SKM-1 (cell line): ENCODE measurements around the gene ITGA11.

Source experiments
- DNase-seq: peaks from one replicate; lab custom pipeline; 2025; ENCODE audit not compliant: unreplicated experiment; lab: John Stamatoyannopoulos, UW

ITGA11 gene

GRCh38 chr15:68315035-68315434 lies 116.9 kb downstream of the ITGA11 start:
- no peak for DNase-seq

GRCh38 chr15:68314563-68314962 lies 117.4 kb downstream of the ITGA11 start:
- no peak for DNase-seq

DNA sequence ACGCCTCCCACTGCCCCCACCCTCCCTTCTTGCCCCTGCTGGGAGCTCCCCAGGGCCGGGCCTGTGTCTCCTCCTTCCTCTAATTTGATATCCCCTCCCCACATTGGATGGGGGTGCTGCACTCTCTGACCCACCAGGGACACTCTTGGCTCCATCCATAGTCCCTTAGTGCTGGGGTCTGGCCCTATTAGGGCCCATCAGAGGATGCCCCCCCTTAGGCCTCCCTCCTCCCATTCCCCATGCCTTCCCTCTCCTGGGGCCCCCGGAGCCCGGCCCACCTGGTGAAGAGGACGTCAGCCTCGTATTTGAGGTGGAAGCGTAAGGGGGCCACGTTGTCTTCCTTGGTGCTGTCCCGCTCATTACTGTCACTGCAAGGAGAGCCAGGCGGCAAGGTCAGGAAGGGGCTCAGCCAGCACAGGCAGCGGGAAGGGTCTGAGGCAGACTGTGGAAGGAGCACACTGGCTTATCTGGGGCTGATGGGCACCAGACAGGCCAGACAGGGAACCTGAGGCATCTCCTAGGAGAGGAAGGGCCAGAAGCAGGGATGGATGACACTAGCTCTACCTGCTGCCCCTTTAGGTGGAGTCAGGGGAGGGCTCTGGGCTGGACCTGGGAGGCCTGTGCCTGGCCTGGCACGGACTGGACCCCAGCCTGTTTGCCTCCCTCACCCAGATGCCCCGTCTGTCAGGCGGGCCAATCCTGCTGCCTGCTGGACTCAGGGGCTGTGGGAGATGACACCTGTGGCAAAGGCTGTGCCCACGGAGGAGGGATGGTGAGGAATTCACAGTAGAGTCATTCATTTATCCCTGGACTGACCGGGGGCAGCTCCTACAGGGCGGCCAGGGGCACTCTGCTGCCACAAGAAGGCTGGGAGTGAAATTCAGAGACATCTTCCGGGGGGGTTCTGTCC lies 118.2 kb downstream of the ITGA11 start:
- no peak for DNase-seq

- DNase-seq: no peak
Measured at GRCh38 chr15:68312701-68313204, 119.2 kb downstream of the ITGA11 start.

GRCh38 chr15:68311859-68312557 lies 120.0 kb downstream of the ITGA11 start:
- no peak for DNase-seq

- no peak for DNase-seq
Measured at GRCh38 chr15:68311464-68311835, 120.5 kb downstream of the ITGA11 start.

DNA sequence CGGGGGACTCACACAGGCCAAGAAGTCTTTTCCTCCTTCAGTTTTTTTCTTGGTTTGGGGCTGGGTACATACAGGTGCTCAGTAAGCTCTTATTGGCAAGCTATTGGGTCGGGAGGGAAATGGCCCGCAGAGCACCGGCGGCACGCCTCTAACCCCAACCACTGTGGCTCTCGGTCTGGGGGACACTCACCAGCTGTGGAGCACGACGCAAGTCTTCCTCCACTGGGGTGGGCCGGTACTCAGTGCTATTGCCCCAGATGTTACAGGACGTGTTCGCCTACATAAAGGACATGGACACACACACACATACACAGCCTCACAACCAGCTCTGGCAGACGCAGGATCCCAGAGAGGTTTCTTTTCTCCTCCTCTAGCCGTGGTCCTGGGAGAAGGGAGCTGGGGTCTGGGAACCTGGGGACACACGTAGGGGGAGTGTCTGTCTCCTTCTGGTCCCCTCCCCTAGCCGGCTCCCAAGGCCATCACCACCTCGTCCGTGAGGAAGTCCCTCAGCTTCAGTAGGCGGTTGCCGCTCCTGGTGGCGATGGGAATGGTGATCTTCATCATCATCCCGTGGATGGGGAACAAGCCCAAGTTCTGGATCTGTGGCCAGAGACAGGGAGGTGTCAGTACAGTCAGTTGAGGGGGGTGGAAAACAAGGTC lies 121.0 kb downstream of the ITGA11 start:
- no peak for DNase-seq

- no peak for DNase-seq
Measured at GRCh38 chr15:68310178-68310803, 121.7 kb downstream of the ITGA11 start.

DNA sequence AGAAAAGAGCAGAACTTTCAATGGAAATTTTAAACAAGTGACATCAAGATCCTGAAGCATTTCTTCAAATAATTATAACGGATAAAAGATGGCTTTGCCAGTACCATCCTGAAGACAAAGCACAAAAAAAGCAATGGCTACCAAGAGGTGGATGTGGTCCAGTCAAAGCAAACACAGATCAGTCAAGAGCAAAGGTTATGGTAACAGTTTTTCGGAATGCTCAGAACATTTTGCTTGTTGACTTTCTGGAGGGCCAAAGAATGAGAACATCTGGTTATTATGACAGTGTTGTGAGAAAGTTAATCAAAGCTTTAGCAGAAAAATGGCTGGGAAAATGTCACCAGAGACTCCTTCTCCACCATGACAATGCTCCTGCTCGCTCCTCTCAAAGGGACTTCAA lies 122.9 kb downstream of the ITGA11 start:
- no peak for DNase-seq

DNA sequence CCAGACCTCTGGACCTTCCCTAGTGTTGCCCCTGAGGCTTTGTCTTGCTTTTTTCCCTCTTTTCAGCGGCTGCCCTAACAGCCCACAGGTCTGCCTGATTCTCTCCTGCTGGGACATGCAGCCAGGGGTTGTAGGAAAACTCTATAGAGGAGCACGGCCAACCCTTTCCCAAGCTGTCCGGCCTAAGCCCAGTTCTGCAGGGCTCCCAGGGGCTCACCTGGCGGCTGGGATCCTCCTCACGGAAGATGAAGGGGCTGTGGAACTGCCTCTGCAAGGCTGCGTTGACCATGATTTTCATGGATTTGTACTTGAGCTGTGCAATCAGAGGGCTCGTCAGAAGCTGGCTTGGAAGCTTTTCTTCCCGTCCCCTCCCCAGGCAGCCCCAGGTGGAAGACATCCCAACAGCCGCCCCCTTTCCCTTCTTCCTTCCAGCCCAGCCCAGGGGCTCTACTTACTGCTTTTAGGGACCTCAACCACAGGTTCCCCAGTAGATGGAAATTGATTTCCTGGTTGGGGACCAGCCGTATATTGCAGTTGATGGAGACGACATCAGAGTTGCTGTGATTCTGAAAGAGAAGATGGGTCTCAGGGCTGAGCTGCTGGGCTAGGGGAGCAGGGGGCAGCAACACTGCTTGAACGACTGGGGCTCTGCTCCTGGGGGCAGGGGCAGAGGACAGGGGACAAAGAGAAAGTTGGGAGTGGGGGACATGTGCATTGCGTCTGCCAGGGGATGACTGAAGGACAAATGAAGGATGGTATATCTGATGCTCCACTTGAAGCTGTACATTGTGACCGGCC lies 124.6 kb downstream of the ITGA11 start:
- no peak for DNase-seq

- DNase-seq: no peak
Measured at GRCh38 chr15:68305420-68305871, 126.5 kb downstream of the ITGA11 start.

DNA sequence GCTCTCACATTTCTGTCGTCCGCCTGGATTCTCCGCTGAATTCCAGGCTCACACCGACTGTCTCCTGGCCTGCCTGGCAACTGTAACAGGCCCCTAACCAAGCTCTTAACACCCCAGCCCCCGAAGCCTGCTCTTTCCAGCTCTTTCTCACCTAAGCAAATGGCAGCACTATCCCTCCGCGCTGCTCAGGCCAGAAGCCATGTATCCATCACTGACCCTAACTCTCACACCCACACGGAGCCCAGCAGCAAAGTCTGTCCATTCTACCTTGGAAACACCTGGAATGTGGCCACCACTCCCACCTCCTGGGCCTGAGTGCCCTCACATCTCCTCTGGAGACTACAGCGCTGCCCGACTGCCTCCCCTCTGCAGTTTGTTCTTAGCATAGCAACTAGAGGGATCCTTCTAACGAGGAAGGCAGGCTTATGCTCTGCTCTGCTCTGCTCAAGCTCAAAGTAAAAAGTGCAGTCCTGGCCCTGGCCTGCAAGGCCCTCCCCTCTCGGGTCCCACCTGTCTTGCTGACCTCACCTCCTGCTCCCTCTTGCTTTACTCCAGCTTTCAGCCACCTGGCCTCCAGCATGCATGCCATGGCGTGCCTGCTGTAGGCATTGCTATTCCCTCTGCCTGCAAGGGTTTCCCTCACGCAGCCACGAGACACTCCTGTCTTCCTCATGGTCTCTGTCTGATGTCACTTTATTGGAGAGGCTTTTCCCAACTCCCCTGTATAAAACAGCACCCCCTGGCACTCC lies 127.2 kb downstream of the ITGA11 start:
- no peak for DNase-seq

DNA sequence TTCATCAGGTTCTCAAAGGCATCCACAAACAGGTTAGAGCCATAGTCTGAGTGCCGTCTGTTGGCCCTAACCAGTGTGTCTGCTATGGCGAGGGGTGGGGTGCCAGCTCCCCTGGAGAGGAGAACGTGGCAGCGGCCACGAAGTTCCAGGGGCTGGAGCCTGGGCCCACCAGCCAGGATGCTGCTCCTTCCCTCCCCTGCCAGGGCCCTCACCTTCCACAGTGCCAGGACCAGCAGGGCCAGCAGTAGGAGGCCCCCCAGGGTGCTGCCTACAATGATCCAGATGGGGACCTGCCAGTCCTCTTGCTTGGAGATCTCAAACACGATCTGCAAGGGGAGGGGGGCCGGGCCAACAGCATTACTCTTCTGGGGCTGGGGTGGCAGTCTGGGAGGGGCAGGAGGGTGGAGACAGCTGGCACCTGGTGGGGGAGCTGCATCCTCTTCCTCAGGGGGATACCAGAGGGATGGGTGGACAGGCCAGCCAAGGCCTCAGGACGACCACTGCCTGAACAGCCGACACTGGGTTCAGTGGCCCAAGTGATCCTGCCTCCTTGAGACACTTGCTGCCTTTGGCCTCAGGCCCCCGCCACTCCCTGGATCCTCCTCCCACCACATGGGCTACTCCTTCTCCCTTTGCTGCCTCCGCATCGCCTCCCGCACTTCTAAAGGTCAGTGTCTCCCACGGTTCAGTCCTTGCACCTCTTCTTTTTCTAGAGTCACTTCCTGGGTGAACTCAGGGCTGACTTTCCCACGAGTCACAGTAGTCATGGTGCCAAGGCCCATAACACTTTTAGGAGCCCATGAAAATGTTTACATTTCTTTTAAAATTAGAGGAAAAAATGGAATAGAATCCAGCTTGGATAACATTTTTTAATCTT lies 128.2 kb downstream of the ITGA11 start:
- DNase-seq: no peak

DNA sequence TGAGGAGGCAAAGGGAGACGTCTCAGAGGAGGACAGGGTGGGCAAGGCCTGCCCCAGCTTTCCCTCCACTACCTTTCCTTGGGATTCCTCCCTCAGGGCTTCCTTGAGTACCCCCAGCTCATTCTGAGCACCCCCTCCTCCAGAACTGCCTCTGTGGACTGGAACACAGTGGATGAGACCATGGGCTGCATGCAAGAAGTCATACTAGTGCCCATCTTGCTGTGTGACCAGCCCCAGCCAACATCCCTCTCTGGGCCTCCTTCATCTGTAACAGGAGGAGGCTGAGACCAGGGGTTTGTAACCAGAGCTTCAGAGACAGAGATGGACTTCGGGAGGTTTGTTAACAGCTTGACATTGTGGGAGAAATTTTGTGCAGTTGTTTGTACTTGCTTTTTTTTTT lies 128.8 kb downstream of the ITGA11 start:
- DNase-seq: no peak

- DNase-seq: no peak
Measured at GRCh38 chr15:68302729-68303128, 129.2 kb downstream of the ITGA11 start.

- no peak for DNase-seq
Measured at GRCh38 chr15:68301301-68301700, 130.7 kb downstream of the ITGA11 start.

DNA sequence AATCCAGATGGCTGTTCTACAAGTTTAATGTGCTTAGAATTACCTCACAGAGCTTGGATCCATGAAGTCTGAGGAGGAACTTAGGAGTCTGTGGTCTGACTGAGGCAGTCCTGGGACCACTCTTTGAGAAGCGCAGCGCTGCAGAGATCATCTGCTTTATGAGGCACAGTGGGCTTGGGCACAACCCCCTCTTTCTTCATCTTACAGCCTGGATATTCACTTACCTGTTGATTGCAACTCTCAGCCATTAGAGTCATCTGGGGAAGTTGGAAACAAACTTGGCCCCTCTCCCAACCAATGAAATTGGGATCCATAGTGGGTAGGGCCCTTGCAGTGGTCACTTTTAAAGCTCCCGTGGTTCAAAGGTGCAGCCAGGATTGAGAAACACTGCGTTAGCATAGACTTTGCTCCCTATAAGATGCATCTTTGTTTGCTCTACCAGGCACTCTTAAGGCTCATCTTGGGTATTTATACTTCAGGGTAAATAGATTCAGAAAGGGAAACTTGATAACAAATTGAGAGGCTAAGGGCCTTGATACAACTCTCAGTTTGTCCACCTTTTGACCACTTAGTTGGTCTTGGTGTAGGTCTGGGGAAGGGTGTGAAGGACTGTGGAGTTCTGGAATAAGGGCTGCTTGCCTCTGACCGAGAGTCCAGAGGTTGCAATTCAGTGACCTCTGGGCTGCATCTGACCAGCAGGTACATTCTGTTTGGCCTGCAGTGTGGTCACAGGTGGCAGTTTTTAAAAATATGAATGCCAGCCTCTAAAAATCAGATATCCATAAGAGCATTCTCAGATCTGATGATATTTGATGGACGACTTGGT lies 131.6 kb downstream of the ITGA11 start:
- no peak for DNase-seq

DNA sequence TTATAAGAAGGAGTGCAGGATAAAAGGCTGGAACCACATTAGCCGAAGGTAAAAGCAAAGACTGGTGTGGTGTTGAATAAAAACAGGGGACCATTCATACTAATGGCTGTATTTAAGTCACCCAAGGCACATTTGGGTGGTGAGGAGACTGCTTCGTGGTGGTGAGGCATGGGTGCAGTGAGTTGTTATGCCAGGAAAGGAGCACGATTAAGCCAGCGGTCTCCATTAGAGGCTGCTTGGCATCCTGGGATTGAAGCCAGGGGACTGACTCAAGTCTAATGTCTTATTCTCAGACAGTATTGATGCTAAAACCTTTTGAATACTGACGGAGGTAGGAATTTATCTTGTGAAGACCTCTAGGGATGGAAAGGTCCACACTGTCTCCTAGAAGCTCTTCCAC lies 132.5 kb downstream of the ITGA11 start:
- DNase-seq: no peak
